Melanocyte of skin (primary cell): ENCODE results near the gene PLCB1. TPM values are rescaled to one million over a fixed set of nuclear protein-coding genes. Genes with fewer than 3 reads are reported as not detected.

ENCODE experiments used
- small RNA-seq, 2 donors: library from RNA; depleted of rRNA; stranded (forward); fragments of <200 nt; gene quantifications; one replicate each; pipeline ENCODE3, GENCODE V24; 2012
- total RNA-seq, 2 donors: library from RNA; depleted of rRNA; stranded (reverse); fragments of >200 nt; gene quantifications; 2 replicates each; pipeline ENCODE4 v1.2.3, GENCODE V29; 2012

The PLCB1 gene
- total RNA-seq, result 1 to 10 TPM in 1 of 2 donors, under 1 TPM in 1; under 0.01 to 1.7 TPM

GRCh38 chr20:8131598-8132483, at the start of gene PLCB1:
TSS of gene PLCB1 (plus strand) at chr20:8132266. CDS start at chr20:8132652, 386 bp downstream.

Small RNA genes lying within 50 kb of the gene (small RNA-seq; reads per million reads assigned to genes)
- gene AL445567.1, result 0 reads per million in 2 donors
- 0 to 0.52 reads per million in 2 donors for gene RNU105B

Other genes starting within 250 kb of the PLCB1 start
- gene HAO1, start 191.8 kb upstream of the PLCB1 start, total RNA-seq, result not detected
- gene TMX4, start 112.5 kb upstream of the PLCB1 start, total RNA-seq, result 10 to 100 TPM; 24.4 to 44.6 TPM